H9 (cell line): ENCODE results near the gene HS6ST3. TPM values are rescaled to one million over a fixed set of nuclear protein-coding genes. Genes with fewer than 3 reads are reported as not detected.

ENCODE experiments used
- DNase-seq: peaks from one replicate; pipeline ENCODE4 v3.0.0-alpha.2; 2017
- H2AFZ ChIP-seq: one replicate; pipeline ENCODE4 v1.6.1; 2013; ENCODE audit warnings: mild to moderate bottlenecking, low read length, control low read depth, moderate library complexity
- H2AK5ac ChIP-seq: 2 replicates; pipeline ENCODE4 v1.6.1; 2013; ENCODE audit warnings: low read length, control low read depth, mixed read lengths; ENCODE audit not compliant: insufficient read length
- H2BK120ac ChIP-seq: one replicate; pipeline ENCODE4 v1.6.1; 2013; ENCODE audit warnings: low read depth, mild to moderate bottlenecking, low read length, control low read depth, inconsistent platforms; ENCODE audit not compliant: poor library complexity, severe bottlenecking
- H2BK12ac ChIP-seq: 2 replicates; pipeline ENCODE4 v1.6.1; 2013; ENCODE audit warnings: low read length, control low read depth, mixed read lengths, low read depth; ENCODE audit not compliant: insufficient read length
- H2BK15ac ChIP-seq: 2 replicates; pipeline ENCODE4 v1.6.1; 2013; ENCODE audit warnings: low read depth, low read length, control low read depth
- H2BK20ac ChIP-seq: one replicate; pipeline ENCODE4 v1.6.1; 2013; ENCODE audit warnings: low read depth, mild to moderate bottlenecking, low read length, control low read depth, inconsistent platforms; ENCODE audit not compliant: poor library complexity, severe bottlenecking
- H2BK5ac ChIP-seq: 2 replicates; pipeline ENCODE4 v1.6.1; 2013; ENCODE audit warnings: low read length, control low read depth, mixed read lengths; ENCODE audit not compliant: insufficient read length
- H3K14ac ChIP-seq: 2 replicates; pipeline ENCODE4 v1.6.1; 2013; ENCODE audit warnings: low read length, control low read depth; ENCODE audit not compliant: insufficient read depth
- H3K18ac ChIP-seq: 2 replicates; pipeline ENCODE4 v1.6.1; 2013; ENCODE audit warnings: low read depth, mild to moderate bottlenecking, mixed read lengths, low read length, control low read depth; ENCODE audit not compliant: insufficient read length
- H3K23ac ChIP-seq: 2 replicates; pipeline ENCODE4 v1.6.1; 2013; ENCODE audit warnings: low read length, control low read depth, mixed read lengths, low read depth; ENCODE audit not compliant: insufficient read length
- H3K23me2 ChIP-seq: 2 replicates; pipeline ENCODE4 v1.6.1; 2013; ENCODE audit warnings: low read depth, mild to moderate bottlenecking, mixed read lengths, low read length, control low read depth; ENCODE audit not compliant: insufficient read length, poor library complexity, severe bottlenecking
- H3K27ac ChIP-seq: 2 replicates; pipeline ENCODE4 v1.5.1; 2013; ENCODE audit warnings: low read length, control low read depth, mixed read lengths, low read depth; ENCODE audit not compliant: insufficient read length
- H3K27me3 ChIP-seq: 2 replicates; pipeline ENCODE4 v1.6.1; 2013; ENCODE audit warnings: low read length, control low read depth, inconsistent platforms; ENCODE audit not compliant: insufficient read depth
- H3K4ac ChIP-seq: 2 replicates; pipeline ENCODE4 v1.6.1; 2013; ENCODE audit warnings: low read depth, mild to moderate bottlenecking, control low read depth, inconsistent platforms, low read length, moderate library complexity
- H3K4me1 ChIP-seq: 2 replicates; pipeline ENCODE4 v1.6.1; 2013; ENCODE audit warnings: low read length, control low read depth, inconsistent platforms; ENCODE audit not compliant: insufficient read depth
- H3K4me2 ChIP-seq: 2 replicates; pipeline ENCODE4 v1.6.1; 2013; ENCODE audit warnings: low read length, control low read depth, mixed read lengths; ENCODE audit not compliant: insufficient read length, insufficient read depth
- H3K56ac ChIP-seq: 2 replicates; pipeline ENCODE4 v1.6.1; 2013; ENCODE audit warnings: low read depth, mild to moderate bottlenecking, mixed read lengths, low read length, control low read depth; ENCODE audit not compliant: insufficient read length
- H3K79me1 ChIP-seq: 2 replicates; pipeline ENCODE4 v1.6.1; 2013; ENCODE audit warnings: low read depth, mild to moderate bottlenecking, moderate library complexity, low read length, control low read depth, inconsistent platforms; ENCODE audit not compliant: insufficient read depth, poor library complexity, severe bottlenecking
- H3K79me2 ChIP-seq: 2 replicates; pipeline ENCODE4 v1.6.1; 2013; ENCODE audit warnings: low read length, control low read depth, inconsistent platforms; ENCODE audit not compliant: insufficient read depth
- H3K9ac ChIP-seq: 2 replicates; pipeline ENCODE4 v1.6.1; 2013; ENCODE audit warnings: low read length, control low read depth, mixed read lengths; ENCODE audit not compliant: insufficient read length; ENCODE audit errors: extremely low read depth
- H3K9me3 ChIP-seq: one replicate; pipeline ENCODE4 v1.6.1; 2013; ENCODE audit warnings: low read depth, low read length, inconsistent platforms; ENCODE audit not compliant: control insufficient read depth
- H3T11ph ChIP-seq: one replicate; pipeline ENCODE4 v1.6.1; 2013; ENCODE audit warnings: mild to moderate bottlenecking, low read length, control low read depth, inconsistent platforms
- H4K20me1 ChIP-seq: one replicate; pipeline ENCODE4 v1.6.1; 2013; ENCODE audit not compliant: control insufficient read depth, insufficient read length, insufficient read depth
- H4K5ac ChIP-seq: 2 replicates; pipeline ENCODE4 v1.6.1; 2013; ENCODE audit warnings: low read depth, mild to moderate bottlenecking, mixed read lengths, low read length, control low read depth; ENCODE audit not compliant: insufficient read length
- H4K8ac ChIP-seq: replicated peaks from 2 replicates; pipeline ENCODE4 v1.6.1; 2013; ENCODE audit warnings: low read length, control low read depth, mixed read lengths, low read depth; ENCODE audit not compliant: insufficient read length
- H4K91ac ChIP-seq: 2 replicates; pipeline ENCODE4 v1.6.1; 2013; ENCODE audit warnings: low read depth, mild to moderate bottlenecking, moderate library complexity, mixed read lengths, low read length, control low read depth; ENCODE audit not compliant: insufficient read length
- H3K27ac Mint-ChIP-seq, 3 experiments: 2 replicates in 2 of 3; 3 replicates in 1 of 3; pipeline ENCODE4 v1.8.0; 2020 to 2021; ENCODE audit warnings: mixed read lengths in 3 of 3, mild to moderate bottlenecking in 1 of 3, moderate library complexity in 1 of 3
- H3K27me3 Mint-ChIP-seq: 2 replicates; pipeline ENCODE4 v1.8.0; 2021; ENCODE audit warnings: low read depth, mild to moderate bottlenecking, moderate library complexity, mixed read lengths
- H3K36me3 Mint-ChIP-seq, 3 experiments: 2 replicates in 2 of 3; 3 replicates in 1 of 3; pipeline ENCODE4 v1.8.0; 2020 to 2021; ENCODE audit warnings: low read depth in 3 of 3, mixed read lengths in 3 of 3; ENCODE audit not compliant: insufficient read depth in 1 of 3
- H3K4me1 Mint-ChIP-seq, 2 experiments: 2 replicates each; pipeline ENCODE4 v1.8.0; 2020; ENCODE audit warnings: mixed read lengths in 2 of 2
- H3K4me3 Mint-ChIP-seq, 2 experiments: 2 replicates in 1 of 2; 3 replicates in 1 of 2; pipeline ENCODE4 v1.8.0; 2020 to 2021; ENCODE audit warnings: mild to moderate bottlenecking in 2 of 2, mixed read lengths in 2 of 2, moderate library complexity in 1 of 2
- H3K9me3 Mint-ChIP-seq, 2 experiments: 2 replicates in 1 of 2; 3 replicates in 1 of 2; pipeline ENCODE4 v1.8.0; 2020; ENCODE audit warnings: mild to moderate bottlenecking in 2 of 2, mixed read lengths in 2 of 2, moderate library complexity in 1 of 2
- CTCF ChIP-seq: fragments of 200-600 bp; sonication (generic); conservative IDR thresholded peaks from 3 replicates; pipeline ENCODE4 v1.8.0; 2021; ENCODE audit warnings: antibody characterized with exemption, mild to moderate bottlenecking
- WGBS: extraction: QIAGEN DNeasy Blood & Tissue Kit; methylation state at CpG from one replicate; pipeline ENCODE4 v1.1.7; 2013; ENCODE audit warnings: missing lambda C conversion rate, low lambda C conversion rate, mixed read lengths; ENCODE audit not compliant: insufficient read length; ENCODE audit errors: extremely low coverage; 5-methylcytosine and 5-hydroxymethylcytosine counted together
- total RNA-seq: library from RNA; stranded (reverse); gene quantifications from 2 replicates; pipeline ENCODE4 v1.2.1, GENCODE V29; 2021

Gene HS6ST3
- total RNA-seq, 1 experiment from 2014 or later: 0.44 TPM

DNA sequence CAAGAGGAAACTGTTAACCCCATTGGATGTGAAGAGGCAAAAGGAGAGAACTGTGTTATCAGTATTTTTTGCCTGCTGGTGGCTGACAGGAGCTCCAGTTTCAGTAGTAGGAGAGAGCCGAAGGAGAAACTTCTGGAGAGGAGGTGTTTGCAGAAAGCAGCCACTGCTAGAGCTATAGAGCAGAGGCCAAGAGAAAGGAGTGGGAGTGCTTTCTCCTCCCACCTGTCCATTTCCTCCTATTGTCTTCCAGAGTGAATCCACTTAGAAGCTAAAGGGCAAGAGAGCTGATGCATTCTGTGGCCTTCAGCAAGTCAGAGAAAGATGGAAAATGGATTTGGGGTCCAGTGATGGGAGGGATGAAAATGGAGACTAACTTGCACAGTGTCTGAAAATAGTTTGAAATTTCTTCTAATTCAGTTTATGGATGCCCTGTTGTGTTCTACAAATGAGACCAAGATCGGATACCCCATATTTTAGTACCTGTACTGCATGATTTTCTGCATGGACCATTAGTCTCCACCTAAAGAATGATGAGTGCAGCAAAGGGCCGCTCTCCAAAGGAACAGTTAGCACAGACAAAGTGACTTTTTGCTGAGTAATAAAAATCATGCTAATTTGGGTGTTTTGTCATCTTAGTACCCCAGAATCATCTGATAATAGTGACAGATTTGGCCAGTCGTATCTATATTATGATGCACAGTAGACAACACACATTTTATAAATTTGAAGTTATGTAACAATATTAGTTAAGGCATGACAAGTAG lies 10.7 kb downstream of the HS6ST3 start:
- Mint-ChIP-seq H3K27me3 (no peaks in the 10 kb centered on the region; the same call in 1 of the 2 replicates), H3K9me3 (no peaks in the 10 kb centered on the region), H3K27ac (no peak overlapping the region), H3K4me3 (no peak overlapping the region), H3K36me3 (peaks cover 0 to 4% (median 0%) of the 10 kb centered on the region in 3 experiments; a peak in 1 of 7 replicates), H3K4me1 (peaks cover 14 to 17% of the 10 kb centered on the region in 2 experiments)
- H3K27me3 ChIP-seq: no peaks in the 10 kb centered on the region
- no peak overlapping the region for H3K14ac ChIP-seq
- H3K9me3 ChIP-seq: no peaks in the 10 kb centered on the region
- H3K4ac ChIP-seq: no peak overlapping the region
- no peak overlapping the region for H2AFZ ChIP-seq
- no peak for TF ChIP-seq CTCF
- no peak overlapping the region for H2AK5ac ChIP-seq
- no peak overlapping the region for H4K91ac ChIP-seq
- no peak overlapping the region for H3K23ac ChIP-seq
- H2BK12ac ChIP-seq: no peak overlapping the region
- H4K20me1 ChIP-seq: no peaks in the 10 kb centered on the region
- H3K27ac ChIP-seq: no peak overlapping the region
- H3K4me2 ChIP-seq: no peak overlapping the region
- H3K9ac ChIP-seq: no peak overlapping the region
- no peak overlapping the region for H3K56ac ChIP-seq
- no peak overlapping the region for H2BK120ac ChIP-seq
- no peak overlapping the region for H2BK5ac ChIP-seq
- 0 out of 2 replicates have a peak, but pooled peaks cover 3% of the 10 kb centered on the region for H3K4me1 ChIP-seq
- no peak for DNase-seq
- no peak overlapping the region for H4K8ac ChIP-seq
- no peaks in the 10 kb centered on the region for H3K79me2 ChIP-seq
- no peak overlapping the region for H2BK20ac ChIP-seq
- no peaks in the 10 kb centered on the region for H3K23me2 ChIP-seq
- H3T11ph ChIP-seq: no peak overlapping the region
- H3K79me1 ChIP-seq: no peaks in the 10 kb centered on the region
- H3K18ac ChIP-seq: no peak overlapping the region
- WGBS: no CpG with 5 or more reads among the region's 4 CpGs
- H4K5ac ChIP-seq: no peak overlapping the region
- H2BK15ac ChIP-seq: no peak overlapping the region
